Measurements from ENCODE around the gene CAMK1G. TPM values are rescaled to one million over a fixed set of nuclear protein-coding genes. Genes with fewer than 3 reads are reported as not detected.

The CAMK1G gene
- polyA plus RNA-seq, 1 of the 3 experiments (the other 2 are of a cell fraction), result 15.1 TPM

DNA sequence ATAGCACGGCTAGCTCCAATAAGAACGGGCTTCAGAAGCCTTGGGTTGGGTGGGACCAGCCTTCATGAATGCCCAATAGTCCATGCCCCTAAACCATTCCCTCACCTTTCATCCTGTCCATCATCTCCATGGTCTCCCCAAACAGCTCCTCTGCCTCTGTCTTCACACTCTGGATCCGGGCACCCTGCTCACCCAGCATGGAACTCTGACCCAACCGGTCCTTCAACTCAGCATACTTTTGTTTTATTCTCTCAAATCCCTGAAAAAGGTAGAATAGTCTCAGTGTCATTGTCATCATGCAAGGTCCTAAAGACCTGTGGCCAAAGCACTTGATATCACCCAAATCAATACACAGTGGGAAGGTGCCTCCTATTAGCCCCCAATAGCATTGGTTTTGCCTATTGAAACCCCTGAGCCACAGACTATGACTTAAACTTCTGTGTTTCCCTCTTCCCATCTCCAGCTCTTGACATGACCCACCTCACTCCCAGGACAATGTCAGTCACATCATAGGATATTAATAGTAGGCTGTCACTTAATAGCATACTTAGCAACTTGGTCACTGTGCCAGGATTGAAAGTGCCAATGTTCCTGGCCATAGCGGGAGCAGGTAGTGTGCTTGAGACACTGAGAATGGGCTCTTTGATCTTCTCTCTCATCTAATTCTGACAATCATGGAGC is 33.0 kb downstream of the CAMK1G start (continued):
- TF ChIP-seq TEAD4 (IDR thresholded peaks at IDR 0.05; ENCODE audit: borderline replicate concordance, insufficient read depth), result no peak

DNA sequence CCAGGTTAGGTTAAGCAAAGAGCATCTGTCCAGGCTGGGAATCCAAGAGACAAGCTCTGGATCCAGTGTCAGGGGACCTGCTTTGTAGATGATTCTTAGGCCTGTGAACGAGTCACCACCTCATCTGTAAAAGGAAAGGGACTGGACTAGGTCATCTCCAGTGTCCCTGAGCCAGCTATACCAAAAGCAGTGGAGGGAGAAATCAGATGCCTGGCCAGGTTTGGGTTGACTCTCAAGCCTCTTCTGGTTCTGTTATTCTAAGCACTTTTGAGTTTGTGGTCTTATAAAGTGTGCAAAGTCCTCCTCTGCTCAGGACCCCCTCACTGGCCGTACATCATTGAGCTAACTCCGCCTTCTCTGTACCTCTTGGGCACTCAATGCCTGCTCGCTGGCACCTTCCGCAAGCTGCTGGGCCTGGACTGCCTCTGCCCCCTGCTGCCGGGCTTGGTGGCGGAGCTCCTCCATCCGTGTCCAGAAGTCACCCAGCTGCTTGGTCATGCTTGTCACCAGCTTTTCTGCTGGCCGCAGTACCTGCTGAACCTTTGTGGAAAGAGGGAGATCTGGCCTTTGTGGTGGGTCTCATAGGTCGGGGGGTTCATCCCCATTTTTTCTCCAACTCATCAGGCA is 33.6 kb downstream of the CAMK1G start:
- Histone ChIP-seq H3K36me3 (replicated peaks in 1 of 2; ENCODE audit: control insufficient read depth in 1 of 2, insufficient read depth in 2 of 2, low read length in 1 of 2) (peaks cover 5 to 22% of the 10 kb centered on the region in 2 experiments), H2AFZ (ENCODE audit: low read depth) (no peak overlapping the region), H3K79me2 (ENCODE audit: insufficient read depth) (no peaks in the 10 kb centered on the region), H3K9me3 (no peaks in the 10 kb centered on the region), H3F3A (replicated peaks; ENCODE audit: insufficient read depth) (no peaks in the 10 kb centered on the region), H3K4me1 (ENCODE audit: control insufficient read depth in 1 of 2, insufficient read depth in 2 of 2, low read depth in 1 of 2, low read length in 1 of 2) (peaks cover 9 to 27% of the 10 kb centered on the region in 2 experiments; a peak in 2 of 4 replicates), H4K20me1 (ENCODE audit: insufficient read depth) (no peaks in the 10 kb centered on the region), H3K4me2 (no peak overlapping the region), H3K27me3 (ENCODE audit: insufficient read depth) (no peaks in the 10 kb centered on the region), H3K4me3 (ENCODE audit: low read depth in 2 of 2, low read length in 1 of 2) (no peak overlapping the region), H3K9ac (no peak overlapping the region), H3K27ac (ENCODE audit: low read depth in 2 of 2, low read length in 1 of 2) (no peak overlapping the region), H3K9me2 (no peaks in the 10 kb centered on the region)
- WGBS (ENCODE audit: low lambda C conversion rate), result 76% methylated on average over 9 of the region's 10 CpGs
- POLR2A ChIA-PET, result interaction anchor here (0.7 kb wide), 1 partner anchor 674 kb away, joined by 3 read pairs; no protein-coding TSS in a partner anchor
- no peak for TF ChIP-seq RAD21 (IDR thresholded peaks at IDR 0.05; ENCODE audit: low read length)
- no peak for TF ChIP-seq RFX5 (IDR thresholded peaks at IDR 0.05; ENCODE audit: low read length)
- no peak for TF ChIP-seq NRF1 (IDR thresholded peaks at IDR 0.05; ENCODE audit: low read depth, low read length)
- TF ChIP-seq EP300 (IDR thresholded peaks at IDR 0.05; ENCODE audit: borderline replicate concordance in 1 of 2, low read depth in 1 of 2, low read length in 1 of 2), result no peak
- TF ChIP-seq TCF12 (IDR thresholded peaks at IDR 0.05), result no peak
- no peak for TF ChIP-seq MAX (IDR thresholded peaks at IDR 0.05; ENCODE audit: low read depth)
- TF ChIP-seq REST (IDR thresholded peaks at IDR 0.05; ENCODE audit: low read depth, low read length), result no peak
- CTCF ChIA-PET, result interaction anchor here (1.6 to 6.9 kb wide), 6 partner anchors 11 to 76 kb away, joined by 6 to 43 read pairs (median 10); no protein-coding TSS in a partner anchor
- no peak for DNase-seq

DNA sequence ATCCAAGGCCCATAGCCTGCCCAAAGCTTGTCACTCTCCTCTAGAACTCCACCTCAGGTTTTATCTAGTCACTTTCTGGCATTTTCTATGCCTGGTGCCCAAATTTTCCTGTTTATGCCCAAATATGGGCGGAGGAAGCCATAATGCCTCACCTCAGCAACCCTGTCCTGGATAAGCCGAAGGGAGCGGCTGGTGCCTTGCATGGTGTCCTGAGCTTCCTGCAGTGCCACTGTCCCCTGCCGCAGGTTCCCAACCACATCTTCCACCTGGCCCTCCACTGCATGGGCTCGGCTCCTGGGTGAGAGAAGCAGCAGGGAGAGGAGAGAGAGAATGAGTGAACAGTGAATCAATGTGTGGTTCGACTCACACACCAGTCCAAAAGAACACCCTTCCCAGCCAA is 34.2 kb downstream of the CAMK1G start:
- H2AFZ ChIP-seq (ENCODE audit: low read depth), result no peak overlapping the region
- H3K9me3 ChIP-seq, result no peaks in the 10 kb centered on the region
- no peaks in the 10 kb centered on the region for H4K20me1 ChIP-seq (ENCODE audit: insufficient read depth)
- WGBS (ENCODE audit: low lambda C conversion rate), result 85% methylated on average over 6 of the region's 6 CpGs
- TF ChIP-seq SMC3 (IDR thresholded peaks at IDR 0.05; ENCODE audit: low read depth, low read length) (no peak), CTCF (IDR thresholded peaks at IDR 0.05) (no peak), ELF1 (IDR thresholded peaks at IDR 0.05) (no peak), TCF12 (IDR thresholded peaks at IDR 0.05) (no peak), FOXM1 (IDR thresholded peaks at IDR 0.05; ENCODE audit: low read depth) (no peak), NFIC (IDR thresholded peaks at IDR 0.05; ENCODE audit: borderline replicate concordance) (no peak)
- TF ChIP-seq, protein P1, sequence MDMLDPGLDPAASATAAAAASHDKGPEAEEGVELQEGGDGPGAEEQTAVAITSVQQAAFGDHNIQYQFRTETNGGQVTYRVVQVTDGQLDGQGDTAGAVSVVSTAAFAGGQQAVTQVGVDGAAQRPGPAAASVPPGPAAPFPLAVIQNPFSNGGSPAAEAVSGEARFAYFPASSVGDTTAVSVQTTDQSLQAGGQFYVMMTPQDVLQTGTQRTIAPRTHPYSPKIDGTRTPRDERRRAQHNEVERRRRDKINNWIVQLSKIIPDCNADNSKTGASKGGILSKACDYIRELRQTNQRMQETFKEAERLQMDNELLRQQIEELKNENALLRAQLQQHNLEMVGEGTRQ (IDR thresholded peaks at IDR 0.05; ENCODE audit: borderline replicate concordance, low read depth, low read length), result no peak
- H3K9ac ChIP-seq, result no peak overlapping the region
- no peak overlapping the region for H3K4me3 ChIP-seq (ENCODE audit: low read depth in 2 of 2, low read length in 1 of 2)
- no peaks in the 10 kb centered on the region for H3K79me2 ChIP-seq (ENCODE audit: insufficient read depth)
- H3K36me3 ChIP-seq (replicated peaks in 1 of 2; ENCODE audit: control insufficient read depth in 1 of 2, insufficient read depth in 2 of 2, low read length in 1 of 2), result peaks cover 5 to 19% of the 10 kb centered on the region in 2 experiments
- no peaks in the 10 kb centered on the region for H3K9me2 ChIP-seq
- no peaks in the 10 kb centered on the region for H3K27me3 ChIP-seq (ENCODE audit: insufficient read depth)
- no peak overlapping the region for H3K4me2 ChIP-seq
- no peak overlapping the region for H3K27ac ChIP-seq (ENCODE audit: low read depth in 2 of 2, low read length in 1 of 2)
- H3F3A ChIP-seq (replicated peaks; ENCODE audit: insufficient read depth), result no peaks in the 10 kb centered on the region
- CTCF ChIA-PET, result interaction anchor here (1.9 to 6.9 kb wide), 4 partner anchors 11 to 75 kb away, joined by 6 to 43 read pairs (median 10); no protein-coding TSS in a partner anchor
- peaks cover 9 to 27% of the 10 kb centered on the region in 2 experiments; a peak in 2 of 4 replicates for H3K4me1 ChIP-seq (ENCODE audit: control insufficient read depth in 1 of 2, insufficient read depth in 2 of 2, low read depth in 1 of 2, low read length in 1 of 2)
- POLR2A ChIA-PET, result interaction anchor here (0.7 kb wide), 1 partner anchor 673 kb away, joined by 3 read pairs; no protein-coding TSS in a partner anchor
- no peak for DNase-seq

Data from SK-N-SH (cell line).